Thyroid gland (tissue), 4 donors: ENCODE results near the gene LYRM1.

Experiments used
- CTCF ChIP-seq, 6 experiments: fragments of 200-600 bp in 3 of 6; fragments of 450-650 bp in 3 of 6; sonication (generic) in 3 of 6; IDR thresholded peaks; one replicate each; pipeline ENCODE4 v1.5.1; 2016 to 2019; ENCODE audit warnings: antibody characterized with exemption in 6 of 6, mild to moderate bottlenecking in 2 of 6, inconsistent platforms in 1 of 6, moderate library complexity in 1 of 6
- POLR2A ChIP-seq, 2 donors: fragments of 450-650 bp; IDR thresholded peaks; one replicate each; pipeline ENCODE4 v1.6.1; 2017; ENCODE audit warnings: antibody characterized with exemption in 2 of 2, mild to moderate bottlenecking in 2 of 2, moderate library complexity in 1 of 2

DNA sequence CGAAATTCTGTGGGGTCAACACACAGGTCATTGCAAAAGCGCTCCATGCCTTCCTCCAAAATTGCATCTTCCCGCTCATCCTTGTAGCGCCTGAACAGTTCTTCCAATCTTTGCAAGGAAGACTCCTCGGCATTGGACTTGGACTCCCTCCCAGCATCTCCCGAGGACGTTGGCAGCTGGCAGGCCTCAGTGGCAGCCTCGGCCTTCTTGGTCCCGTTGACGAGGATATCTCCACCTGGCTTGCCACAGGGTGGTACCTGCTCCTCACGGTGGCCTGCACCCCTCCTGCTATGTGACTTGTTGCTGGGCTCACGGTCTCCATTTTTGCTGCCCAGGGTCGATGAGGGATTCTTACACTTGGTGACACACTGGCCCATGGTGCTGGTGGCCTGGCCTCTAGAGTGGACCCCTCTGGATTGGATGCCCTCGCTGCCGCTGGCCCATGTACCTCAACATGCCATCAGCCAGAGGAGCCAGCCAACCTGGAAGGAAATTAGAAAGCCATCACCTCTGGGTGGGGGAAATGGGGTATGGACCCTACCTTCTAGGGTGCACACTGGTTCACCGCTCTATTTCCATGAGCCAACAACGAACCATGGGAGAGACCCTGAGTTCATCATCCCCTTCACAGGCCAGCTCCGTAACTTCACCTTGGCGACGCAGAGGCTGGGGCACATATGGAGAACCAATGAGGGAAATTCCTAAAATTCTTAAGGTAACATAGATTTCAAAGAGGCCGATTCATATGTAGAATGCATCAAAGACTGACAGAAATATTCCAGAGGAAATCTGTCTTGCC is 38.2 kb upstream of the LYRM1 start:
- TF ChIP-seq CTCF (IDR thresholded peaks at IDR 0.05): no peak
- no peak for TF ChIP-seq POLR2A (IDR thresholded peaks at IDR 0.05)
